IMR-90 (cell line): ENCODE data around the gene ARRDC5. TPM values are rescaled to one million over a fixed set of nuclear protein-coding genes. Genes with fewer than 3 reads are reported as not detected.
"Not testable (repeated sequence)": the region's sequence is repeated elsewhere in the genome, so short reads cannot be mapped to it uniquely, and the experiment has no call there.

Experiments used
- ATAC-seq: fragments of 200-7000 bp; cut with Tn5 transposase; 2 replicates; pipeline ENCODE4 v1.9.1; 2020; ENCODE audit warnings: low read depth, mild to moderate bottlenecking, moderate library complexity
- BruUV-seq: library from RNA; stranded (reverse); fragments of 400-500 nt; replicated peaks from 2 replicates; lab custom pipeline; 2021; lab: Mats Ljungman, UMichigan
- CTCF ChIA-PET: fragments of 300-600 bp; formaldehyde crosslinking; extraction: SDS; loops from one replicate; lab custom pipeline; 2021; ENCODE audit warnings: antibody characterized with exemption; lab: Yijun Ruan, JAX
- POLR2A ChIA-PET: fragments of 300-600 bp; sonication (Branson Sonifier 250); formaldehyde crosslinking; loops from one replicate; lab custom pipeline; 2022; ENCODE audit warnings: antibody characterized with exemption; ENCODE audit not compliant: unreplicated experiment; lab: Charles Lee
- DNase-seq: peaks from one replicate; pipeline ENCODE4 v3.0.0; 2013
- H2AFZ ChIP-seq: replicated peaks from 2 replicates; pipeline ENCODE3; 2013; ENCODE audit warnings: low read length, mild to moderate bottlenecking; ENCODE audit not compliant: poor library complexity
- H2AK5ac ChIP-seq: 2 replicates; pipeline ENCODE4 v1.6.1; 2013; ENCODE audit warnings: low read depth, low read length, inconsistent platforms
- H2AK9ac ChIP-seq: replicated peaks from 2 replicates; pipeline ENCODE3; 2013; ENCODE audit warnings: mild to moderate bottlenecking, low read depth, low read length, moderate library complexity; ENCODE audit not compliant: poor library complexity
- H2BK120ac ChIP-seq: 2 replicates; pipeline ENCODE4 v1.6.1; 2013; ENCODE audit warnings: low read depth, low read length, inconsistent platforms
- H2BK15ac ChIP-seq: 3 replicates; pipeline ENCODE4 v1.6.1; 2013; ENCODE audit warnings: low read depth, low read length, inconsistent platforms
- H2BK20ac ChIP-seq: 2 replicates; pipeline ENCODE4 v1.6.1; 2013; ENCODE audit warnings: low read depth, mild to moderate bottlenecking, inconsistent platforms, low read length, moderate library complexity
- H2BK5ac ChIP-seq: 2 replicates; pipeline ENCODE4 v1.6.1; 2013; ENCODE audit warnings: mild to moderate bottlenecking, low read depth, low read length, inconsistent platforms; ENCODE audit not compliant: poor library complexity, severe bottlenecking
- H3K14ac ChIP-seq: replicated peaks from 2 replicates; pipeline ENCODE4 v1.6.1; 2013; ENCODE audit warnings: low read depth, low read length, inconsistent platforms
- H3K18ac ChIP-seq: 2 replicates; pipeline ENCODE4 v1.6.1; 2013; ENCODE audit warnings: low read depth, low read length, control low read depth
- H3K23ac ChIP-seq: 2 replicates; pipeline ENCODE4 v1.6.1; 2013; ENCODE audit warnings: low read depth, low read length, inconsistent platforms
- H3K27ac ChIP-seq: 2 replicates; pipeline ENCODE4 v1.5.1; 2013; ENCODE audit warnings: mild to moderate bottlenecking, control low read depth, low read length; ENCODE audit not compliant: insufficient read depth
- H3K27me3 ChIP-seq: 2 replicates; pipeline ENCODE4 v1.6.1; 2013; ENCODE audit warnings: low read length; ENCODE audit not compliant: control insufficient read depth, insufficient read depth
- H3K36me3 ChIP-seq: 2 replicates; pipeline ENCODE4 v1.6.1; 2013; ENCODE audit warnings: low read length, mixed read lengths; ENCODE audit not compliant: control insufficient read depth, insufficient read depth
- H3K4ac ChIP-seq: 2 replicates; pipeline ENCODE4 v1.6.1; 2013; ENCODE audit warnings: low read depth, low read length, inconsistent platforms
- H3K4me1 ChIP-seq: 2 replicates; pipeline ENCODE4 v1.6.1; 2013; ENCODE audit warnings: low read length, mixed read lengths; ENCODE audit not compliant: control insufficient read depth, insufficient read depth
- H3K4me2 ChIP-seq: 2 replicates; pipeline ENCODE4 v1.6.1; 2013; ENCODE audit warnings: low read depth, mild to moderate bottlenecking, control low read depth, low read length, moderate library complexity
- H3K4me3 ChIP-seq: 2 replicates; pipeline ENCODE4 v1.5.1; 2013; ENCODE audit warnings: low read depth, mild to moderate bottlenecking, control low read depth, low read length, moderate library complexity; ENCODE audit not compliant: insufficient read depth
- H3K56ac ChIP-seq: 2 replicates; pipeline ENCODE4 v1.6.1; 2013; ENCODE audit warnings: low read length, inconsistent platforms; ENCODE audit not compliant: insufficient read depth; ENCODE audit errors: extremely low read depth
- H3K79me1 ChIP-seq, 2 experiments: 2 replicates each; pipeline ENCODE4 v1.6.1; 2013; ENCODE audit warnings: low read length in 2 of 2, inconsistent platforms in 1 of 2, low read depth in 1 of 2
- H3K9ac ChIP-seq: 2 replicates; pipeline ENCODE4 v1.6.1; 2013; ENCODE audit warnings: low read depth, low read length, control low read depth
- H3K9me1 ChIP-seq: 2 replicates; pipeline ENCODE4 v1.6.1; 2013; ENCODE audit warnings: low read length, inconsistent platforms; ENCODE audit not compliant: insufficient read depth
- H3K9me3 ChIP-seq: 2 replicates; pipeline ENCODE4 v1.6.1; 2013; ENCODE audit warnings: low read length; ENCODE audit not compliant: control insufficient read depth, insufficient read depth
- H4K20me1 ChIP-seq: 2 replicates; pipeline ENCODE4 v1.6.1; 2013; ENCODE audit warnings: low read length, inconsistent platforms; ENCODE audit not compliant: insufficient read depth
- H4K5ac ChIP-seq: 2 replicates; pipeline ENCODE4 v1.6.1; 2013; ENCODE audit warnings: mild to moderate bottlenecking, low read depth, low read length, control low read depth
- H4K8ac ChIP-seq, 2 experiments: 2 replicates each; pipeline ENCODE4 v1.6.1; 2013; ENCODE audit warnings: low read depth in 2 of 2, low read length in 2 of 2, control low read depth in 1 of 2, inconsistent platforms in 1 of 2
- H4K91ac ChIP-seq: 2 replicates; pipeline ENCODE4 v1.6.1; 2013; ENCODE audit warnings: low read depth, low read length, inconsistent platforms; ENCODE audit not compliant: insufficient read depth
- MXI1 ChIP-seq: IDR thresholded peaks from 2 replicates; pipeline ENCODE4 v1.6.1; 2012; ENCODE audit warnings: low read depth, mild to moderate bottlenecking, low read length, moderate library complexity, borderline replicate concordance
- RFX5 ChIP-seq: IDR thresholded peaks from 2 replicates; pipeline ENCODE4 v1.8.0; 2012; ENCODE audit warnings: low read depth, mild to moderate bottlenecking, low read length, moderate library complexity
- WGBS, 2 experiments: methylation state at CpG; one replicate each; pipeline versions ENCODE4 v1.1.5 to v1.1.7; 2013; ENCODE audit warnings: missing lambda C conversion rate in 2 of 2; ENCODE audit not compliant: insufficient read length in 1 of 2; ENCODE audit errors: extremely low coverage in 2 of 2; 5-methylcytosine and 5-hydroxymethylcytosine counted together
- dilution Hi-C: fragments of 300-500 bp; cut with HindIII; formaldehyde crosslinking; loops from one replicate; pipeline ENCODE4 v1.14.3; 2018; ENCODE audit warnings: low sequenced_read_pairs; ENCODE audit not compliant: unreplicated experiment
- in situ Hi-C: fragments of 300-500 bp; cut with MboI; formaldehyde crosslinking; loops from 3 replicates; pipeline ENCODE4 v1.14.3; 2019; ENCODE audit warnings: low sequenced_read_pairs, inconsistent platforms, mixed read lengths
- intact Hi-C: fragments of 100-400 bp; cut with micrococcal nuclease; formaldehyde crosslinking; loops from 2 replicates; pipeline ENCODE4 v1.10.0; 2022
- polyA plus RNA-seq, 3 experiments: library from polyadenylated mRNA; depleted of rRNA; stranded (reverse); fragments of >200 nt; gene quantifications; 2 replicates each; pipeline ENCODE4 v1.2.3, GENCODE V29; 2012; ENCODE audit warnings: low replicate concordance in 1 of 3
- total RNA-seq: library from RNA; depleted of rRNA; stranded (reverse); fragments of >200 nt; gene quantifications from 2 replicates; pipeline ENCODE4 v1.2.3, GENCODE V29; 2012

The ARRDC5 gene
- total and polyA plus RNA-seq, 2 of the 4 experiments (the other 2 are of a cell fraction), result not detected

GRCh38 chr19:4847190-4847973 is 55.3 kb downstream of the ARRDC5 start:
- no peak overlapping the region for H3K18ac ChIP-seq
- no peak for TF ChIP-seq MXI1
- TF ChIP-seq RFX5, result no peak
- no peak overlapping the region for H4K8ac ChIP-seq
- H2BK15ac ChIP-seq, result no peak overlapping the region; the same call in 2 of the 3 replicates
- intact Hi-C loops, result no loop called here
- H3K79me1 ChIP-seq, result peaks cover 13 to 49% of the 10 kb centered on the region in 2 experiments; a peak in 3 of 4 replicates
- no peak overlapping the region for H2BK120ac ChIP-seq
- peaks cover 17% of the 10 kb centered on the region; the same call in 1 of the 2 replicates for H4K20me1 ChIP-seq
- no peak overlapping the region; the same call in 1 of the 2 replicates for H2AK5ac ChIP-seq
- no peak overlapping the region for H3K27ac ChIP-seq
- no peak overlapping the region for H3K23ac ChIP-seq
- H4K91ac ChIP-seq, result no peak overlapping the region
- POLR2A ChIA-PET, result interaction anchor here (1.1 kb wide), 1 partner anchor 65 kb away, joined by 4 read pairs; no protein-coding TSS in a partner anchor
- no peak for ATAC-seq
- H3K36me3 ChIP-seq, result peaks cover 62% of the 10 kb centered on the region
- in situ Hi-C loops, result no loop called here
- no peak overlapping the region for H3K56ac ChIP-seq
- H2BK5ac ChIP-seq, result no peak overlapping the region
- no peak overlapping the region for H3K9ac ChIP-seq
- H3K4me3 ChIP-seq, result no peak overlapping the region
- H3K4me1 ChIP-seq, result peaks cover 6% of the 10 kb centered on the region
- H4K5ac ChIP-seq, result no peak overlapping the region
- dilution Hi-C loops, result no loop called here
- H2AK9ac ChIP-seq, result no peak overlapping the region
- peak overlapping the region; percentile 58 for H2AFZ ChIP-seq
- H3K27me3 ChIP-seq, result no peaks in the 10 kb centered on the region
- peaks cover 6% of the 10 kb centered on the region for H3K9me1 ChIP-seq
- H3K4ac ChIP-seq, result no peak overlapping the region
- no peaks in the 10 kb centered on the region for H3K9me3 ChIP-seq
- no TSS peak for BruUV-seq
- H2BK20ac ChIP-seq, result no peak overlapping the region
- no peak overlapping the region for H3K14ac ChIP-seq
- 98% methylated on average over 7 of the region's 23 CpGs; no CpG with 5 or more reads in 1 of the 2 experiments for WGBS, 2 experiments
- DNase-seq, result no peak
- no peak overlapping the region for H3K4me2 ChIP-seq
- CTCF ChIA-PET, result interaction anchor here (2.3 kb wide), 1 partner anchor 38 kb away, joined by 10 read pairs; no protein-coding TSS in a partner anchor

DNA sequence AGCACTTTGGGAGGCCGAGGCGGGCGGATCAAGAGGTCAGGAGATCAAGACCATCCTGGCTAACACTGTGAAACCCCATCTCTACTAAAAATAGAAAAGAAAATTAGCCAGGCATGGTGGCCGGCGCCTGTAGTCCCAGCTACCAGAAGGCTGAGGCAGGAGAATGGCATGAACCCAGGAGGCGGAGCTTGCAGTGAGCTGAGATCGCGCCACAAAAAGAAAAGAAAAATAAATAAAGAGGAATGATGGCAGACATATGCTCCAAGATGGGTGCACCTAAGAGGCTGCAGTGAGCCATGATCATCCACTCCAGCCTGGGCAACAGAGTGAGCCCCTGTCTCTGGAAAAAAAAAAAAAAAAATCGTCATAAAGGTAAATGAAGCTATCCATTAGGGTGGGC is 56.7 kb downstream of the ARRDC5 start:
- DNase-seq, result peak; percentile 74
- dilution Hi-C loops, H3K9me3 ChIP-seq, in situ Hi-C loops, H3K14ac ChIP-seq, H3K18ac ChIP-seq, intact Hi-C loops, H3K27me3 ChIP-seq, H4K8ac ChIP-seq, H3K4me1 ChIP-seq, H4K5ac ChIP-seq, H3K9ac ChIP-seq, H2AK9ac ChIP-seq, H3K9me1 ChIP-seq, H3K4me3 ChIP-seq, BruUV-seq, H3K56ac ChIP-seq, H3K4me2 ChIP-seq, H4K91ac ChIP-seq, H2AFZ ChIP-seq, H3K27ac ChIP-seq, H2BK15ac ChIP-seq: not testable (repeated sequence)
- peak overlapping the region; percentile 38 for H2BK5ac ChIP-seq
- peaks cover 18 to 43% of the 10 kb centered on the region in 2 experiments for H3K79me1 ChIP-seq
- ATAC-seq, result peak; percentile 78
- H2AK5ac ChIP-seq, result 0 out of 2 replicates have a peak overlapping the region, but pooled peaks have one; percentile 11
- CTCF ChIA-PET, result interaction anchor here (2.3 kb wide), 1 partner anchor 36 kb away, joined by 10 read pairs; no protein-coding TSS in a partner anchor
- H2BK20ac ChIP-seq, result peak overlapping the region; percentile 80; the same call in 1 of the 2 replicates
- POLR2A ChIA-PET, result interaction anchor here (0.6 kb wide), 1 partner anchor 123 kb away, joined by 3 read pairs; the partner anchor contains the start of gene KDM4B
- H3K4ac ChIP-seq, result peak overlapping the region; percentile 81; the same call in 1 of the 2 replicates
- H3K23ac ChIP-seq, result peak overlapping the region; percentile 71; the same call in 1 of the 2 replicates
- H4K20me1 ChIP-seq, result peaks cover 11% of the 10 kb centered on the region; the same call in 1 of the 2 replicates
- WGBS, 2 experiments, result 40% methylated on average over 1 of the region's 9 CpGs; no CpG with 5 or more reads in 1 of the 2 experiments
- peak overlapping the region; percentile 49; the same call in 1 of the 2 replicates for H2BK120ac ChIP-seq
- H3K36me3 ChIP-seq, result peaks cover 59% of the 10 kb centered on the region
